HepG2 (cell line): Measurements from ENCODE around the gene NLRC5. TPM values are rescaled to one million over a fixed set of nuclear protein-coding genes. Genes with fewer than 3 reads are reported as not detected.

Source experiments
- ATAC-seq: fragments of 200-7000 bp; cut with Tn5 transposase; 3 replicates; pipeline ENCODE4 v1.9.1; 2020; ENCODE audit warnings: mild to moderate bottlenecking, moderate library complexity
- BruUV-seq: library from RNA; stranded (reverse); fragments of 400-500 nt; replicated peaks from 2 replicates; lab custom pipeline; 2021; lab: Mats Ljungman, UMichigan
- CTCF ChIA-PET: fragments of 300-600 bp; formaldehyde crosslinking; extraction: SDS; loops from one replicate; lab custom pipeline; 2021; ENCODE audit warnings: low total read pairs, inconsistent platforms, low intra/inter-chr PET ratio; lab: Yijun Ruan, JAX
- POLR2A ChIA-PET: fragments of 350-600 bp; sonication (Branson Sonifier 250); formaldehyde crosslinking; loops from one replicate; lab custom pipeline; 2020; ENCODE audit warnings: antibody characterized with exemption, inconsistent platforms; lab: Yijun Ruan, JAX
- DNase-seq: peaks from one replicate; pipeline ENCODE4 v3.0.0-alpha.2; 2015; ENCODE audit warnings: low spot score
- FAIRE-seq: peaks from 3 replicates; lab custom pipeline; 2011; peaks lifted over from hg19 to GRCh38; lab: Jason Lieb, UNC
- H2AFZ ChIP-seq: one replicate; pipeline ENCODE4 v1.6.1; 2011; ENCODE audit warnings: low read length, inconsistent platforms
- H3K27ac ChIP-seq: fragments of 300-600 bp; 3 replicates; pipeline ENCODE4 v1.8.0; 2011; ENCODE audit warnings: mixed run types, mild to moderate bottlenecking, mixed read lengths, low read length, inconsistent platforms; ENCODE audit not compliant: insufficient read depth; ENCODE audit errors: extremely low read length
- H3K27me3 ChIP-seq, 2 experiments: fragments of 200-600 bp in 1 of 2; 2 replicates in 1 of 2; 3 replicates in 1 of 2; pipeline versions ENCODE4 v1.6.0 to v1.8.0; 2011; ENCODE audit warnings: low read length in 2 of 2, mild to moderate bottlenecking in 2 of 2, moderate library complexity in 2 of 2, inconsistent platforms in 1 of 2; ENCODE audit not compliant: insufficient read depth in 2 of 2, control insufficient read depth in 1 of 2
- H3K36me3 ChIP-seq, 2 experiments: fragments of 200-600 bp in 1 of 2; replicated peaks in 1 of 2; 2 replicates in 1 of 2; 3 replicates in 1 of 2; pipeline versions ENCODE4 v1.5.1 to v1.8.0; 2011; ENCODE audit warnings: low read length in 2 of 2, inconsistent platforms in 1 of 2; ENCODE audit not compliant: insufficient read depth in 2 of 2, control insufficient read depth in 1 of 2
- H3K4me1 ChIP-seq: 2 replicates; pipeline ENCODE4 v1.5.1; 2012; ENCODE audit warnings: low read length, inconsistent platforms; ENCODE audit not compliant: insufficient read depth
- H3K4me2 ChIP-seq: 2 replicates; pipeline ENCODE4 v1.6.0; 2011; ENCODE audit warnings: low read depth, low read length, inconsistent platforms
- H3K4me3 ChIP-seq, 3 experiments: fragments of 200-600 bp in 1 of 3; sonication (generic), shearing (Covaris generic) in 1 of 3; replicated peaks in 1 of 3; 2 replicates each; pipeline ENCODE4 v1.5.1; 2011 to 2016; ENCODE audit warnings: low read length in 3 of 3, inconsistent platforms in 2 of 3, low read depth in 2 of 3, mild to moderate bottlenecking in 2 of 3, control low read depth in 1 of 3, mixed read lengths in 1 of 3; ENCODE audit not compliant: insufficient read depth in 1 of 3
- H3K79me2 ChIP-seq: one replicate; pipeline ENCODE4 v1.6.1; 2011; ENCODE audit warnings: low read length, inconsistent platforms; ENCODE audit not compliant: insufficient read depth
- H3K9ac ChIP-seq: 2 replicates; pipeline ENCODE4 v1.6.0; 2011; ENCODE audit warnings: mild to moderate bottlenecking, low read depth, low read length, inconsistent platforms; ENCODE audit not compliant: insufficient read depth
- H3K9me3 ChIP-seq: 2 replicates; pipeline ENCODE4 v1.5.1; 2012; ENCODE audit warnings: mild to moderate bottlenecking, low read length
- H4K20me1 ChIP-seq: 2 replicates; pipeline ENCODE4 v1.6.0; 2011; ENCODE audit warnings: inconsistent platforms, mild to moderate bottlenecking, low read length, moderate library complexity; ENCODE audit not compliant: insufficient read depth
- FOXA3 ChIP-seq: IDR thresholded peaks from 2 replicates; pipeline ENCODE4 v1.6.1; 2016; ENCODE audit warnings: missing genetic modification reagents, missing compliant biosample characterization
- HNRNPUL1 ChIP-seq: fragments of 200-400 bp; formaldehyde crosslinking; IDR thresholded peaks from 2 replicates; pipeline ENCODE4 v1.6.1; 2017; ENCODE audit warnings: low read depth, mild to moderate bottlenecking, low read length, moderate library complexity
- IKZF5 ChIP-seq: IDR thresholded peaks from 2 replicates; pipeline ENCODE4 v1.6.1; 2018; ENCODE audit warnings: missing genetic modification reagents, mild to moderate bottlenecking, missing compliant biosample characterization
- KLF9 ChIP-seq: IDR thresholded peaks from 2 replicates; pipeline ENCODE4 v1.6.1; 2016; ENCODE audit warnings: low read depth
- REL ChIP-seq: sonication (generic); formaldehyde crosslinking; conservative IDR thresholded peaks from 2 replicates; pipeline ENCODE4 v1.8.0; 2022; ENCODE audit warnings: mild to moderate bottlenecking, missing genetic modification reagents, moderate library complexity
- TRIM24 ChIP-seq: sonication (generic); formaldehyde crosslinking; IDR thresholded peaks from 2 replicates; pipeline ENCODE4 v1.8.0; 2022; ENCODE audit warnings: mild to moderate bottlenecking, missing genetic modification reagents
- ZNF224 ChIP-seq: sonication (generic); formaldehyde crosslinking; IDR thresholded peaks from 2 replicates; pipeline ENCODE4 v1.5.0; 2020; ENCODE audit warnings: mild to moderate bottlenecking, missing genetic modification reagents
- ZNF256 ChIP-seq: sonication (generic); formaldehyde crosslinking; conservative IDR thresholded peaks from 2 replicates; pipeline ENCODE4 v1.4.0; 2020; ENCODE audit warnings: missing genetic modification reagents
- ZNF33A ChIP-seq: sonication (generic); formaldehyde crosslinking; IDR thresholded peaks from 2 replicates; pipeline ENCODE4 v1.5.1; 2020; ENCODE audit warnings: missing genetic modification reagents, mild to moderate bottlenecking, moderate library complexity, borderline replicate concordance
- ZNF446 ChIP-seq: sonication (generic); formaldehyde crosslinking; IDR thresholded peaks from 2 replicates; pipeline ENCODE4 v1.5.0; 2020; ENCODE audit warnings: mild to moderate bottlenecking, missing genetic modification reagents
- ZNF558 ChIP-seq: sonication (generic); formaldehyde crosslinking; IDR thresholded peaks from 2 replicates; pipeline ENCODE4 v1.9.0; 2022; ENCODE audit warnings: mild to moderate bottlenecking, missing genetic modification reagents, borderline replicate concordance
- ZNF646 ChIP-seq: sonication (generic); formaldehyde crosslinking; IDR thresholded peaks from 2 replicates; pipeline ENCODE4 v1.9.0; 2021; ENCODE audit warnings: mild to moderate bottlenecking, missing genetic modification reagents
- ZNF746 ChIP-seq: sonication (generic); formaldehyde crosslinking; IDR thresholded peaks from 2 replicates; pipeline ENCODE4 v1.8.0; 2022; ENCODE audit warnings: mild to moderate bottlenecking, missing genetic modification reagents
- WGBS: methylation state at CpG from one replicate; pipeline ENCODE4 v1.1.6; 2017; ENCODE audit warnings: low lambda C conversion rate; 5-methylcytosine and 5-hydroxymethylcytosine counted together
- in situ Hi-C: cut with HindIII; loops from 2 replicates; pipeline ENCODE4 v1.10.0; 2017; ENCODE audit warnings: low pct_unique_long_range_greater_than_20kb; ENCODE audit not compliant: extremely low pct_ligation_motif_present
- intact Hi-C: fragments of 100-400 bp; cut with micrococcal nuclease; formaldehyde crosslinking; loops from one replicate; pipeline ENCODE4 v1.10.0; 2022; ENCODE audit not compliant: unreplicated experiment
- polyA plus RNA-seq, 8 experiments: library from polyadenylated mRNA; depleted of rRNA in 3 of 8; stranded (reverse) in 7 of 8; unstranded in 1 of 8; fragments of >200 nt; fragmentation: Illumina TruSeq in 4 of 8; extraction: Trizol in 4 of 8; gene quantifications; 2 replicates each; pipeline versions ENCODE4 v1.2.1 to v1.2.3, GENCODE V29; 2011 to 2016; ENCODE audit warnings: low read depth in 4 of 8, missing spikeins in 1 of 8, mixed read lengths in 1 of 8; ENCODE audit not compliant: insufficient read depth in 1 of 8
- total RNA-seq, 5 experiments: library from RNA; depleted of rRNA; stranded (reverse); fragments of >200 nt; fragmentation: Illumina TruSeq; extraction: Trizol; gene quantifications; 2 replicates each; pipeline ENCODE4 v1.2.3, GENCODE V29; 2016; ENCODE audit warnings: low read depth in 1 of 5

Gene NLRC5
- total and polyA plus RNA-seq, 2 of the 13 experiments (the other 11 are each of a cell fraction or from before 2014, with no cell fraction given) = 6.3 to 12.7 TPM

GRCh38 chr16:57064995-57065394 is 75.6 kb downstream of the NLRC5 start (continued):
- TF ChIP-seq ZNF646 (no peak), ZNF446 (CRISPR knock-in tag) (no peak), TRIM24 (CRISPR knock-in tag) (no peak)

- no peak overlapping the region for H3K27ac ChIP-seq
- no TSS peak for BruUV-seq
- no peak for TF ChIP-seq FOXA3
- no peak for TF ChIP-seq REL (CRISPR knock-in tag)
- no peak for TF ChIP-seq IKZF5 (CRISPR knock-in tag)
- no peak for TF ChIP-seq ZNF558 (CRISPR knock-in tag)
- no peak for TF ChIP-seq ZNF224 (CRISPR knock-in tag)
- no peak for TF ChIP-seq ZNF256
- no peak for TF ChIP-seq HNRNPUL1
- TF ChIP-seq KLF9 (CRISPR knock-in tag) = no peak
- no peak for TF ChIP-seq ZNF33A (CRISPR knock-in tag)
- TF ChIP-seq ZNF746 (CRISPR knock-in tag) = no peak
- TF ChIP-seq, all 625 proteins: peak for 0
- Histone ChIP-seq H3K9me3 (no peaks in the 10 kb centered on the region), H3K36me3 (no peaks in the 10 kb centered on the region), H3K4me3 (no peak overlapping the region), H2AFZ (no peak overlapping the region), H3K9ac (no peak overlapping the region), H3K4me1 (peaks cover 10% of the 10 kb centered on the region), H3K27me3 (peaks cover 0 to 34% of the 10 kb centered on the region in 2 experiments; a peak in 4 of 5 replicates), H3K79me2 (no peaks in the 10 kb centered on the region), H4K20me1 (no peaks in the 10 kb centered on the region), H3K4me2 (no peak overlapping the region)
- DNase-seq = no peak
- intact Hi-C loops = no loop called here
- CTCF ChIA-PET = no interaction called here
- FAIRE-seq = no peak
- in situ Hi-C loops = no loop called here
- POLR2A ChIA-PET = no interaction called here
- peak; percentile 21; the same call in 2 of the 3 replicates for ATAC-seq
- 18% methylated on average over 4 of the region's 4 CpGs for WGBS
These were observed 77.3 kb downstream of the NLRC5 start for GRCh38 chr16:57066625-57067024.
